ENCODE data around the gene FADS2.

DNA sequence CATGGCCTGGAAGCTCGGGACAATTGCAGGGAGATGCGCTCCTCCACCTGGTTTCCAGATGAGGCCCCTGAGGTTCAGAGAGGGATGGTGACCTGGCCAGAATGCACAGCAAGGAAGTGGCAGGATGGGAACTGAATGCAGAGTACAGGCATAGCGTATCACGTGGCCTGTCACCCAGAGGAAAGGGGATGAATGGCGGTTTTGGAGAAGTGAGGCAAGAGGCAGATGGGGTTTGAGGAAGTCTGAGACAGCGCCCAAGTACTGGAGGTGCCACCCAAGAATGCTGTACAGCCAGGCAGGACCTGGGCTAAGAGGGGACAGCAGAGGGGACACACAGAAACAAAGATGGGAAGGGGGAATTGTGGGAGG, 84.4 kb downstream of the FADS2 start:
- TF ChIP-seq SMARCB1 (IDR thresholded peaks at IDR 0.05; ENCODE audit: insufficient read length, low read depth) (no peak), ZNF146 (CRISPR knock-in tag; IDR thresholded peaks at IDR 0.05; ENCODE audit: unreplicated experiment) (no peak), POLR2A (conservative IDR thresholded peaks at IDR 0.05) (no peak), ZNF124 (CRISPR knock-in tag; IDR thresholded peaks at IDR 0.05) (no peak), RAD21 (CRISPR knock-in tag; conservative IDR thresholded peaks at IDR 0.05 in 1 of 2, IDR thresholded peaks at IDR 0.05 in 1 of 2) (no peak), ZNF830 (CRISPR knock-in tag; IDR thresholded peaks at IDR 0.05) (no peak)
- TF ChIP-seq, protein P1, sequence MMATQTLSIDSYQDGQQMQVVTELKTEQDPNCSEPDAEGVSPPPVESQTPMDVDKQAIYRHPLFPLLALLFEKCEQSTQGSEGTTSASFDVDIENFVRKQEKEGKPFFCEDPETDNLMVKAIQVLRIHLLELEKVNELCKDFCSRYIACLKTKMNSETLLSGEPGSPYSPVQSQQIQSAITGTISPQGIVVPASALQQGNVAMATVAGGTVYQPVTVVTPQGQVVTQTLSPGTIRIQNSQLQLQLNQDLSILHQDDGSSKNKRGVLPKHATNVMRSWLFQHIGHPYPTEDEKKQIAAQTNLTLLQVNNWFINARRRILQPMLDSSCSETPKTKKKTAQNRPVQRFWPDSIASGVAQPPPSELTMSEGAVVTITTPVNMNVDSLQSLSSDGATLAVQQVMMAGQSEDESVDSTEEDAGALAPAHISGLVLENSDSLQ (IDR thresholded peaks at IDR 0.05): no peak
